Thyroid gland (tissue), 4 donors: ENCODE data around the gene EPHA10. TPM values are rescaled to one million over a fixed set of nuclear protein-coding genes. Genes with fewer than 3 reads are reported as not detected.

Source experiments
- small RNA-seq: library from RNA; depleted of rRNA; stranded (forward); fragments of <200 nt; gene quantifications from one replicate; pipeline ENCODE3, GENCODE V24; 2016
- total RNA-seq, 4 donors: library from RNA; depleted of rRNA; stranded (reverse); fragments of >200 nt; gene quantifications; one replicate each; pipeline ENCODE4 v1.2.3, GENCODE V29; 2016

The EPHA10 gene
- total RNA-seq, 4 donors from 2014 or later: 0.11 to 0.54 (median 0.54) TPM; not detected in 1

Small RNA genes within 50 kb of the gene (small RNA-seq; reads per million reads assigned to genes)
- gene RF00019: not detected

Other genes starting within 250 kb of the EPHA10 start
- gene SNIP1, start 210.8 kb downstream of the EPHA10 start, total RNA-seq: 10 to 100 TPM in 3 of 4 donors, 1 to 10 TPM in 1; 8.1 to 16.7 (median 13.0) TPM
- gene DNALI1, start 208.2 kb downstream of the EPHA10 start, total RNA-seq: 10 to 100 TPM; 25.5 to 36.3 (median 26.0) TPM
- gene GNL2, start 169.2 kb downstream of the EPHA10 start, total RNA-seq: 10 to 100 TPM; 27.1 to 53.8 (median 33.3) TPM
- gene RSPO1, start 130.2 kb downstream of the EPHA10 start, total RNA-seq: under 1 TPM in 1 of 4 donors, not detected in 3; 0.44 TPM
- gene CDCA8, start 72.6 kb downstream of the EPHA10 start, total RNA-seq: 1 to 10 TPM in 2 of 4 donors, under 1 TPM in 2; 0.33 to 1.2 (median 0.81) TPM
- 1 to 10 TPM; 2.6 to 4.3 (median 3.5) TPM for gene MANEAL, start 28.7 kb upstream of the EPHA10 start, total RNA-seq
- 100 to 1,000 TPM in 1 of 4 donors, 10 to 100 TPM in 3; 35.4 to 164 (median 69.9) TPM for gene C1orf122, start 42.7 kb upstream of the EPHA10 start, total RNA-seq
- 10 to 100 TPM in 2 of 4 donors, 1 to 10 TPM in 2; 7.1 to 15.6 (median 10.9) TPM for gene YRDC, start 43.1 kb upstream of the EPHA10 start, total RNA-seq
- 1 to 10 TPM; 4.0 to 6.9 (median 5.7) TPM for gene MTF1, start 94.5 kb upstream of the EPHA10 start, total RNA-seq
- 10 to 100 TPM; 24.7 to 42.5 (median 30.8) TPM for gene INPP5B, start 181.9 kb upstream of the EPHA10 start, total RNA-seq
- gene SF3A3, start 224.9 kb upstream of the EPHA10 start, total RNA-seq: 10 to 100 TPM; 42.1 to 77.0 (median 46.6) TPM
- 10 to 100 TPM in 2 of 4 donors, 1 to 10 TPM in 2; 7.5 to 13.8 (median 10.4) TPM for gene FHL3, start 240.4 kb upstream of the EPHA10 start, total RNA-seq
- gene UTP11, start 247.6 kb upstream of the EPHA10 start, total RNA-seq: 10 to 100 TPM; 36.1 to 43.9 (median 39.4) TPM